HTERT RPE-1 (cell line): ENCODE measurements around the gene TBC1D22A.

Source experiments
- in situ Hi-C: fragments of 300-500 bp; cut with MboI; formaldehyde crosslinking; loops from 4 replicates; pipeline ENCODE4 v1.14.3; 2020; ENCODE audit warnings: low sequenced_read_pairs

TBC1D22A gene

DNA sequence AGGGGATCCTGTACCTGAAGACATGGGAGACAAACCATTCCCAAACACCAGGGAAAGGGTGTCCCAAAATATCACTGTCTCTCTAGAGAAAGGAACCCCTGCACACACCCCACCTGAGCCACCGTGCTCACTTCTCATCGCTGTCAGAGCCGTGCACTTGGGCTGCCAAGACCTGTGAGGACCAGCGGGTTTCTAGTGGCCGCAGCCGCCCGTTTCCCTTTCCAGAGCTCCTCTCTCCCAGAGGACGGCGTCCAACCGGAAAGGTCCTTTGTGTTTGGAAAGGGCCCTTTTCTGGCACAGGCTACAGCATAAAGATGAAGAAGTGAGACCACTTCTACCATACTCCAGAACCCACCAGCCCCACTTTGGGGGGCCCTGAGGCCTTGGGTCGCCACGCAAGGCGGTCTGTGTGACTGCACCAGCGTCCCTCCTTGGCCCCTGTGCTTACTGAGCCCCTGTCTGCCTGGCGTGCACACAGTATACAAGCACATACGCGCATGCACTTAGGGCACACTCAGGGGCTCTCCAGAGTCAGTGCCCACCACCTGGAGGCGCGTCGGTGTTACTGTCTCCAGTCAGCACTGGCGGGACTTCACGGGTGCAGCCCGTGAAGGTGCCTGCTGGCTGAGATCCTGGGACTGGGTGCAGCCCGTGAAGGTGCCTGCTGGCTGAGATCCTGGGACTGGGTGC is 381.8 kb downstream of the TBC1D22A start:
- in situ Hi-C loops, result no loop called here

DNA sequence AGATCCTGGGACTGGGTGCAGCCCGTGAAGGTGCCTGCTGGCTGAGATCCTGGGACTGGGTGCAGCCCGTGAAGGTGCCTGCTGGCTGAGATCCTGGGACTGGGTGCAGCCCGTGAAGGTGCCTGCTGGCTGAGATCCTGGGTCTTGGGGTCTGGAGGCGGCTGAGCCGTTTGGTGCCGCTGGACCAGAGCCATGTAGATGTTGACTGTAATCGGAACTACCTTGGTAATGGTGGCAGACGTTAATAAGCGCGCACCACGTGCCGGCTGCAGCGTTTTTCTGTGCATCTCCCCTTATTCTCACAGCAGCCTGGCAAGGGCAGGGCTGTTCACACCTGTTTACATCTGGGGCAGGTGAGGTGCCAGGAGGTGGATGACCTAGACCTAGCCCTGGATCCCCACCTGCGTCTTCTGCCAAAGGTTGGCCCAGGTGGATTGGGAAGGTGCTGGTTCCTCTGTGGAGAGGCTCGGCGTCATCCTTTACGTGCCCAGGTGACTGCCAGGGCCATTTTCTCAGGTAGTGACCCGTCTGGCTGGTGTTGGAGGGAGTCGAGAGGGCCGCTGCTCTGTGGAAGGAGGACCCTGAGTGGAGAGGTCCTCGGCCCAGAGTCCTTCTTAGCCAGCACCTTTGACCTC is 382.5 kb downstream of the TBC1D22A start:
- in situ Hi-C loops, result no loop called here

DNA sequence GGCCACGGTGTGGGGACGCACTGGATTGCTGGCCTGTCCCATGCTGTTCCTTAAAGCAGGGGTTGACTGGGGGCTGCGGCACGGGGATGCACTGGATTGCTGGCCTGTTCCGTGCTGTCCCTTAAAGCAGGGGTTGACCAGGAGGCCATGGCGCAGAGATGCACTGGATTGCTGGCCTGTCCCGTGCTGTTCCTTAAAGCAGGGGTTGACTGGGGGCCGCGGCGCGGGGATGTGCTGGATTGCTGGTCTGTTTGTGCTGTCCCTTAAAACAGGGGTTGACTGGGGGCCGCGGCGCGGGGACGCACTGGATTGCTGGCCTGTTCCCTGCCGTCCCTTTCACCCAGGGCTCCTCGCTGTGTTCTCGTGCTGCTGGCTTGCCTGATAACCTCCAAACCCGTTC is 383.4 kb downstream of the TBC1D22A start:
- in situ Hi-C loops, result no loop called here

DNA sequence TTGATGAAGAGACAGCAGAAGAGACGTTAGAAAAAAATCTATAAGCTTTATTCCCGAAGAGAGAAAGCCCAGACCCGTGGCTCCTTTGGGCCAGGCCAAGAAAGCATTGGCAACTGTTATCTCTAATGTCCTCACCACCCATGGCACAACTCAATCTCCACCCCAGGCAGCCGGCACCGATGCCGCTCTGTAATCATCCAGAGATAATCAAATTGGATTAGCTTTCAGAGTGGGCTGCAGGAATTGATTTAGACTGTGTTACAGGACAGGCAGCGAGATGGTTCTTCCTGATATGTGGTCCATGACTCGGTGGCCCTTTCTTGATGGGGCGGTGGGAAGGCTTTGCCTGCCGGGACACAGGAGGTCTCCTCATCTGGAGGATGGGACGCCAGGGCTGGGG is 383.9 kb downstream of the TBC1D22A start:
- in situ Hi-C loops, result no loop called here

DNA sequence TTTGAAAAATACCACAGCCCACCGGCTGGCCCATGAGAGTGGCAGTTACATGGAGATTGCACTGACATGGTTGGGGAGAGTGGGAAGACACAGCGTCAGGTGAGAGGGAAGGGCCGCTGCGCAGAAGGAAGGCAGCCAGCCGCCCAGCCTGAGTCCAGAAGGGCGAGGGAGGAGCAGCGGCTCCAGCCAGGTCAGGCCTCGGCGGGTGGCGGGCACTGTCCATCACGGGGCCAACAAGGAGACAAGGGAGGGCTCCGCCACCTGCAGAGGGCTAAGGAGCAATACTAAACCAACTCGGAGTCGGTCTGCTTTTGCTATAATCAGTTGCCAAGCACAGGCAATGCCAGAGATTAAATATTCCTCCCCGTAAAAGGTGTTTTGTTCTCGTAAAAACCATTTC is 384.5 kb downstream of the TBC1D22A start:
- in situ Hi-C loops, result no loop called here

DNA sequence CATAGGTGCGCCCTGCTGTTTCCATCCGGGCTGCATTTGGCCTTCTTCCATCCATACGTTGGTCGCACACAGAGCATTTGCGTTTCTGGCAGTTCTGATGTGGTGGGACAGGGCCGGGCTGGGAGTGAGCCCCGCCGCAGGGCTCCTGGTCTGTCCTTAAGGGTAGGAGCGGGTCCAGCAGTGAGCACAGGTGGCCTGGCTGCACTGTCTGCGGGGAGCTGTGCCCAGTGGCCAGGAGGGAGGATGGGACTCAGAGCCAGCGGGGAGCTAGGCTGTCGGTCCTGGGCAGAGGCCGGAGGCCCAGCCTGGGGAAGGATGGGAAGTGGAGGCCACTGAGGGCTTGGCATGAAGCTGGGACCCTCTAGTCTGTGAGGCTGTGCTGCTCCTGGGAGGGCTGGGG is 385.1 kb downstream of the TBC1D22A start:
- in situ Hi-C loops, result no loop called here

DNA sequence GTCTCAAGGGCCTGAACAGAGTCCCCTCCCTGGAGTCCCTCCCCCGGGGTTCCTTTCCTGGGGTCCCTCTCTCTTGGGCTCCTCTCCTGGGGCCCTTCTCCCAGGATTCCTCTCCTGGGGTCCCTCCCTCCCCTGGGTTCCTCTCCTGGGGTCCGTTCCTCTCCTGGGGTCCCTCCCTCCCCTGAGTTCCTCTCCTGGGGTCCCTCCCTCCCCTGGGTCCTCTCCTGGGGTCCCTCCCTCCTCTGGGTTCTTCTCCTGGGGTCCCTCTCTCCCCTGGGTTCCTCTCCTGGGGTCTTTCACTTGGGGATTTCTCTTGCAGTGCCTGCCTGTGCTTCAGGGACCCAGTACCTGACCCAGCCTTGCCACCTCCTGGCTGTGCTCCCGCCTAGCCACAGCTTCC is 386.1 kb downstream of the TBC1D22A start:
- in situ Hi-C loops, result no loop called here

DNA sequence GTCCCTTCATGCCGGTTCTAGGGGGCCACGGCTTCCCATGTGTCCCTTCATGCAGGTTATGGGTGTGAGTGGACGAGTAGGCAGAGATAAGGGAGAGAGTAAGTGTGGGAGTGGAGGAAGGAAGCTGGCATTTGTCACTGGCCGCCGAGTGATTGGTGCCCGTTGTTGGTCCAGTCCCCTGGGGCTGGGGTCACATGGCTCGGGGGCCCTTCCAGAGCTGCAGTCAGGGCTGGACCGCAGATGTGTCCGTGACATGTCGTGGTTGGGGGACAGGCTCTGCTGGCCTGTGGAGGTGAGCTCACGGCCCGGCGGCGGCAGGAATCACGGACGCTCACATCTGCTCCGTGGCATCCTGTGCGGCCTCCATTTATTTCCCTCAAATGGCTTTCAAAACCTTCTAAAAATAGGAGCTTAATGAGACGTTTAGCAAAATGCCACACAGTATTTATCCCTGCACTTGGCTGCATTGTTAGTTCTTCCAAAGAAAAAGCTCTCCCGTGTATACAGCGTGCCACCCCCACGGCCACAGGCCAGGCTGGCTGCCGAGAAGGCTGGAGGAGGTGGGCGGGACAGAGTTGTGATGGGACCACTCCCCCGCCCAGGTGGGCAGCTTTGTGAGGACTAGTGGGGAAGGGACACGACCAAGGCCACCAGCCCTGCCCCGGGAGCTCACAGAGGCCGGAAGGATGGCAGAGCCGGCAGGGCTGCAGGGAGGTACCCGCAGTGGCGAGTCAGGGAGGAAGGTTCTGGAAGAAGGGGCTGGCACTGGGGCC is 386.7 kb downstream of the TBC1D22A start:
- in situ Hi-C loops, result no loop called here

DNA sequence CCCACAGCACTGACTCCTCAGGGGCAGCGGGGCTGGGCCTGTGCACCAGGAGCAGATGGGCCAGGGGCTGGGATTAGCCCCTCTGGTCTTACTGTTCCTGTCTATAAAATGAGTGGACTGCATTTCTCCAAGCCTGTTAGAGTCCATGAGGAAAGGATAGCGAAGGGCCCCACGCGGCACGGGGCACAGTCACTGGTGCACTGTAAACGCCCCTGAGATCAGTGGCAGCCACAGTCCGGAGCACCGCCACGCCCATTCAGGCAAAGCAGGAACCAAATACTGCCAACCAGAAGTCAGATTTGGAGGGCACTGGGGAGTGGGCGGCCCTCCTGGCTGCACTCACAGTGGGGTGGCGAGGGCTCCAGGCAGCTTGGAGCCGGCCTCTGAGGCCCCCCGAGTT is 387.5 kb downstream of the TBC1D22A start:
- in situ Hi-C loops, result no loop called here

DNA sequence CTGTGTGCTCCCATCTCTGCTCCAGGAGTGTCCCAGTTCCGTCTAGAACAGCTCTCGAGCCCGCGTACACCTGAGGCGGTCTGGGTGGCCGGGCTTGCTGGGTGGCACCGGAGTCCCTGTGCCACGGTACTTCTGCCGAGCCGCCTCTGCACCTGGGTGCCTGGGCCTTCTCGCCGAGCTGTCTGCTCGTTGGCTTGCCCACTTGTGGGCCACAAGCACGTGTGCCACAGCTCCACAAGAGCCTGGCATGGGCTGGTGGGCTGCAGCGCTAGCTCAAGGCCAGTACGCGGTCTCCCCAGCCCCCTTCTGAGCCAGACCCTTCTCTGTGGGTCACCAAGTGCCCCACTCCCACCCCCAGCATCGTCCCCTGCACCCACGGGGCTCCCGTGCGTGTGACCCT is 388.0 kb downstream of the TBC1D22A start:
- in situ Hi-C loops, result no loop called here

DNA sequence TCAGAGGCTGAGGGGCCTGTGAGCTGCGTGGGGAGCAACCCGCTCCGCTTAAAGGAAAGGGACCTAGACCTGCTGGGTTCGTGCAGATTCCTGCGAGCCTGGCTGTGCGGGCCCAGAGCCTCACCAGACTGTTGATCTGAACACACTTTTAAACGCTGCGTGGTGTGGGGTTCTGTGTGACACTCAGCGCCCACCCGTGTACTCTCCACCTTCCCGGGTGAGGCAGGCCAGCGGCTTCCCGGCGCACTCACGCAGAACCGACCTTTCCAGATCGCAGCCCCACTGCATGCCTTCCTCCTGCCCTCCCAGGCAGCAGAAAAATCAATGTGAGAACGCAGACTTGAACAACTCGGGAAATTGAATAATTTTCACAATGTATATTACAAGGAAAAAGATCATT is 388.6 kb downstream of the TBC1D22A start:
- in situ Hi-C loops, result no loop called here

DNA sequence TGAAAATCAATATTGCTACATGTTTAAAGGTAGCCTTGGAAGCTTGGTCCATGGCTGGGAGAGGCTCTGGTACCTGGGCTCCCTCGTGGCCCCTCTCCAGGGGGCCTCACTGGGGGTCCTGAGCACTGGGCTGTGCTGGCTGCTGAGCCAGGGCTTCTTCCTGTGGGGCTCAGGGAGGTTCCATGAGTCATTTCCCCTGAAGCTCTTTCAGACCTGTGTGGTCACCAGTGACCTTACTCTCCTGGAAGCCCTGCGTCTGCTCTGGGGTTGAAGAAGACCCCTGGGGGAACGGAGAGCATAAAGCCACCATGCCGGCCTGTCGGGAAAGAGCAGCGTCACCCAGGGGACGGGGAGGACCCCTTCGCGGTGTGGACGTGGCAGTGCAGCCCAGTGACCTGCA is 389.0 kb downstream of the TBC1D22A start:
- in situ Hi-C loops, result no loop called here

DNA sequence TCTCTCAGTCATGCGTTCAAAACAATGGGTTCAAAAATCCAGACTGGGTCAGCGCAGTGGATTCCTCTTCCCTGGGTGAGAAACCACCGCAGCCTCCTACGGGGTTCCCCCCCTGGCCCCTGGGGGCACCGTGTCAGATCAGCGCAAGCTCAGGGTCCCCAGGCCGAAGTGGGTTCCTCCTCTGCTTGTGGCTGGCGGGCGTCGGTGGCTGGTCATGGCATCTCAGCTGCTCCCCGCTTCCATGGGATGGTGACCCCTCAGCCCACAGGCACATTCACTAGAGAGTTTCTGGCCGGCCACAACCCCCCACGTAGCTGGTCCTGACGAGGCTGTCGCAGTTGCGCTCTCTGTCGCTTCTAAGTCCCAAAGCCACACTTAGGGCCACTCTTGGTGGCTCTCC is 389.8 kb downstream of the TBC1D22A start:
- in situ Hi-C loops, result no loop called here

DNA sequence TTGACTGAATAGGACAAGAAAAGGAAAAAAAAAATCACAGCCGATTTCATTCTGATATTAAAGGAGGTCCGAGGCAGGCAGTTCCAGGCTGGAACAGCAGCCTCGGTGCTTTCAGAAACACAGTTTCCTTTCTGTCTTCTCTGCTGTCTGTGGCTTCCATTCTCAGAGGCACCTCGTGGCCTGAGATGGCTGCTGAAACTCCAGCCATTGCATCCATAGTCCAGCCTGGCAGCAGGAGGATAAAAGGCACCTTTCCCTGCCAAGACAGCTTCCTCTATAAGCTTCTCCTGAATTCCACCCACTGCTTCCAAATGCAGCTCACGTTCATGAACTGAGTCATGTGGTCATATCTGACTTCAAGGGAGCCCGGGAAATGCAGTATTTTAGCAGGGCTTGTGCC is 390.5 kb downstream of the TBC1D22A start:
- in situ Hi-C loops, result no loop called here

DNA sequence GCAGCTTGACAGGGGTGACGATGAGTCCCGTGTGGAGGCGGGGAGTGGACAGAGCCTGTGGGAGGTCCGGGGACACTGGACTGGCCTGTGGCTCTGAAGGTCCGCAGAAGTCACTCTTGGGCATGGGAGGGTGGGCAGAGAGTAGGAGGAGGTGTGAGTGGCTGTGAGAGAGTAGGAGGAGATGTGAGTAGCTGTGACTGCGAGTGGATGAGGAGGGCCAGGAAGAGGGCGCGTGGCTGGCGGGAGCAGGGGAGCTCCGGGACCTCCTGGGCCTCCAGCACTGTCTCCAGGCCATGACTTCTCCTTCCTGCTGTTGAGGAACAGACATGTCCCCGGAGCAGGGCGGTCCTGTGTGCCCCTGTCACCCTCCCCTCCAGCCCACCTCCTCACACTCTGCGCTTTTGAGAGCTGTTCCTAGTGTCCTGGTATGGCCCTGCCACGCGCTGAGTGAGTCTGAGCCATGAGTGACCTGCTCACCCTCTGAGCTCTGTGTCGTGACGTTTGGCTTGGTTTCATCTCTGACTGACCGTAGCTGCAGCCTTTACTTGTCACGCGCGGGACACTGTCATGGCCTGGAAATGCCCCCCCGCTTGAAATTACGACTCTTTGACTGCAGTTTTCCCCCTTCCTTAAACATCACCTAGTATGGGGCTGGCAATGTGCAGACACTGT is 391.5 kb downstream of the TBC1D22A start:
- in situ Hi-C loops, result no loop called here

DNA sequence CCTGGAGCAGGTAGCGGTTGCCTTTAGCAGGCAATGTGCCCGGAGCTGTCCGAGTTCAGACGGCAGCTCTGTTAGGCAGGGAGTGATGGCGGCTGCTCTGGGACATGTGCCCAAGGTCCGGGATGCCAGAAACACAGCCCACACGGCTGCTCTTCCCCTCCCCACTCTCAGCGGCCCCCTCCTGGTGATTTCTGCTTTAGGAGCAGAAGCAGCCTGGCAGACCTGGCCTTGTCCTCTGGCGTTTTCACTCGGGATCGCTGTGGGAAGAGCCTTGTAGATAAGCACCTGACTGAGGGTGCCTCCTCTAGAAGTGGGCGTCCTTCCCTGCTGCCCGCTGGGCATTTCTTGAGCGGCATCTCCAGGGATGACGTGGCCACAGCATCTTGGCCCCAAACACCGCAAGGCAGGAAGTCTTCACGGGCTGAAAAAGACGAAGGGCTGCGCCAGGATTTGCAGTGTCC is 392.2 kb downstream of the TBC1D22A start:
- in situ Hi-C loops, result no loop called here

DNA sequence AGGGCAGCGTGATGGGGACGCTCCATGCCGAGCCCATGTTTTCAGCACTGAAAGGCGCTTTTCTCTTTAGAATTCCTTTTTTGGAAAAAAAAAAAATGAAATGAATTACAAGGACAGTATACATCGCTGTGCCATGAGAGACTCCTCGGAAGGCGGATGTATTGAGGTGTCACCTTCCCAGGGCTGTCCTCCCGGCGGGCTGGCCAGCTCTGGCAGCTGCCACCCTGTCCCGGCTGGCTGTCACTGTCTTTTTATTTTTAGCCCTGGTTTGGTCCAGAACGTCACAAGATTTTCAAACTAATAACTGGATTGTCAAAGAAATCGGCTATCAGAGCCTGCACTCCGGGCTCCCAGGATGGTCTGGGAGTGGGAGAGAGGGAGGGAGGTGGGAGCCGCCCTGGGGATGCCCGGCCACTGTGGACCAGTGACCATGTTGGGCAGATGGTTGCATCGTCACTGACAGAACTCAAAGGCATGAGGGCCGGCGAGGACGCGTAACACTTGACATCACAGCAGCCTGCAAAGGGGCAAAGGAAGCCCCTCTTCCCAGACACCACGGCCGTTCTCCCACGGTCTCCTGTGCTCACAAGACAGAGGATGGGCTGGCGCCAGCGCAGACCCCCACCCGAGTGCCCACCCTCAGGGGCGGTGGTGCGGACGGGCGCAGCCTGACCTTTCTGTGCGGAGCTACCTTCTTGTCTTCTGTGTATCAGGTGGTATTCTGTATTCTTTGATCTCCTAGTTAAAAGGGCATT is 392.9 kb downstream of the TBC1D22A start:
- in situ Hi-C loops, result no loop called here

DNA sequence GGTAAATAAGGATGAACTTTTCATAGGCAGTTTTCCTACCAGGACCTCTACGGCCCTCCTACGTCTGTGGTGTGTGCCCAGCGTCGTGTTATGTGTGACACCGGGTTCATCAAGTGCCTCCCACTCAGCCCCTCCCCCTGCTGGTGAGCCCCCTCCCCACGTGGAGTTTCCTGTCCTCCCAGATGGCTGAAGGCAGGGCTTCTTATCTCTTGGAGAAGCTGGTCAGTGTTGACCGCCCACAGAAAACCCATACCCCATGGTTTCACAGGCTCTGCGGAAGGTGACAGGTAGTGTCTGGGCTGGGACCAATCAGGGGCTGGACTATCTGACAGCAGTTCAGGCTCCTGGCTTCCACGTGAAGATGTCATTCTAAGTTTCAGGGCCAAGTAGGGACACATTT is 393.5 kb downstream of the TBC1D22A start:
- in situ Hi-C loops, result no loop called here

DNA sequence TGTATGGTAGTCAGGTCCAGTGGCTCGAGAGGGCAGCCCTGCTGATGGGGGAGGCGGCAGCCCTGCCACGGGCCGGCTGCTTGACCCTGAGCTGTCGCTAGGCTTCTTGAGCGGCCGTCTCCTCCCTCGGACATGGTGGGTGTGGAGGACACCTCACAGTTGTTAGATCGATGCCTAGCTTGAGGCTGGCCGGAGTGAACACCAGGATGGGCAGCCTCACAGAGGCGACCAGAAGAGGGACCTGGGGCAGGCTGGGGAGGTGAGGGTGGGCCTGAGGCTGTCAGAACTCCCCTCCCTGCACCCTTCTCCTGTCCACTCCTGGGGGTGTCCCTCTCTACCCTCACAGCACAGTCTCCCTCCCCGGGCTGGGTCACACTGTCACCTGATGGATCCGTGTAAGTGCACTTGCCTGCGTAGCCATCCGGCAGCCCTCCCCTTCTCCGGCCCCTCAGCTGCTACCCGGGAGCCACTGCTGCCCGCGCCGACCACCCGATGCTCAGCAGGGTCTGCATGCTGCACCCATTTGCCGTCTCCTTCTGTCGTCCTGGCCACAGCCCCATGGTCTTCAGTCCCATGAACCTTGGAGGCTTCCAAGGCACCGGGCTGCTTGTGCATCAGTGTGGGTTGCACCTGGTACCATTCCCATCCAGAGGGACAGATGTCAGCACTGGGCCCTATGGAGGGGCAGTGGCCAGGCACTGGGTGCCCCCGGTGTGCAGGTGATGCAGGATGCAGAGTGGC is 394.1 kb downstream of the TBC1D22A start:
- in situ Hi-C loops, result no loop called here

DNA sequence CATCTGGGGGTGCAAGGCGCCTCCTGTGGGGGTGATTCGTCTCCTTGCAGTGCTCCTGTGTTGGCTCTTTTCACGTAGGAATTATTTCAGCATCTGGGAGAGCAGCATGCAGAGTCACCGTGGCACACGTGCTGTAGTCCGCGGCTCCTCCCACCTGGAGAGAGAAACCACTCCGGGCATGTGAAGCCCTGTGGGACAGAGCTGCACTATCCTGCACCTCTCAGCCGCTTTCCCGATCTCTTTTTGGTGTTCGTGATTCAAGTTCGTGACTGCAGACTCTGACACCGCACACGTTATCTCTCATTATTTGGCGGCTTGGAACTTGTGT is 394.6 kb downstream of the TBC1D22A start:
- in situ Hi-C loops, result no loop called here
